Trophoblast cell (in vitro differentiated cells and primary cell): ENCODE results near the gene PRAMEF11. TPM values are rescaled to one million over a fixed set of nuclear protein-coding genes. Genes with fewer than 3 reads are reported as not detected.
"Not testable (repeated sequence)": the region's sequence is repeated elsewhere in the genome, so short reads cannot be mapped to it uniquely, and the experiment has no call there.

Experiments used
- DNase-seq, 2 donors: peaks; one replicate each; pipeline ENCODE4 v3.0.0-alpha.2; 2016
- H2AFZ ChIP-seq: 2 replicates; pipeline ENCODE4 v1.6.1; 2013; ENCODE audit warnings: low read length, moderate library complexity, mild to moderate bottlenecking; ENCODE audit not compliant: insufficient read depth, poor library complexity
- H2AK5ac ChIP-seq: 2 replicates; pipeline ENCODE4 v1.6.1; 2013; ENCODE audit warnings: mild to moderate bottlenecking, low read length
- H2BK120ac ChIP-seq: 2 replicates; pipeline ENCODE4 v1.6.1; 2013; ENCODE audit warnings: low read length, mild to moderate bottlenecking, moderate library complexity; ENCODE audit not compliant: insufficient read depth, poor library complexity
- H2BK12ac ChIP-seq: 2 replicates; pipeline ENCODE4 v1.6.1; 2013; ENCODE audit warnings: mild to moderate bottlenecking, low read length, moderate library complexity
- H2BK5ac ChIP-seq: 2 replicates; pipeline ENCODE4 v1.6.1; 2013; ENCODE audit warnings: low read length, low read depth, moderate library complexity, mild to moderate bottlenecking; ENCODE audit not compliant: poor library complexity
- H3K14ac ChIP-seq: 2 replicates; pipeline ENCODE4 v1.6.1; 2013; ENCODE audit warnings: mild to moderate bottlenecking, low read length
- H3K18ac ChIP-seq: 2 replicates; pipeline ENCODE4 v1.6.1; 2013; ENCODE audit warnings: mild to moderate bottlenecking, low read length
- H3K23ac ChIP-seq: 2 replicates; pipeline ENCODE4 v1.6.1; 2013; ENCODE audit warnings: low read length
- H3K27ac ChIP-seq: 2 replicates; pipeline ENCODE4 v1.5.1; 2013; ENCODE audit warnings: low read depth, mild to moderate bottlenecking, inconsistent platforms, low read length, moderate library complexity
- H3K27me3 ChIP-seq: 2 replicates; pipeline ENCODE4 v1.6.1; 2013; ENCODE audit warnings: inconsistent platforms, mild to moderate bottlenecking, low read length, moderate library complexity; ENCODE audit not compliant: insufficient read depth
- H3K36me3 ChIP-seq, 2 experiments: 1 replicate in 1 of 2; 2 replicates in 1 of 2; pipeline ENCODE4 v1.6.1; 2013; ENCODE audit warnings: low read length in 2 of 2, mild to moderate bottlenecking in 2 of 2, moderate library complexity in 1 of 2; ENCODE audit not compliant: insufficient read depth in 2 of 2, control insufficient read depth in 1 of 2
- H3K4ac ChIP-seq: 2 replicates; pipeline ENCODE4 v1.6.1; 2013; ENCODE audit warnings: low read depth, mild to moderate bottlenecking, low read length, moderate library complexity
- H3K4me1 ChIP-seq, 2 experiments: 1 replicate in 1 of 2; 2 replicates in 1 of 2; pipeline ENCODE4 v1.6.1; 2013; ENCODE audit warnings: low read length in 2 of 2, mild to moderate bottlenecking in 2 of 2, moderate library complexity in 1 of 2; ENCODE audit not compliant: insufficient read depth in 2 of 2, control insufficient read depth in 1 of 2
- H3K4me2 ChIP-seq: 2 replicates; pipeline ENCODE4 v1.6.1; 2013; ENCODE audit warnings: inconsistent platforms, mild to moderate bottlenecking, low read length, moderate library complexity
- H3K4me3 ChIP-seq: 2 replicates; pipeline ENCODE4 v1.5.1; 2013; ENCODE audit warnings: mild to moderate bottlenecking, low read depth, low read length, inconsistent platforms
- H3K79me1 ChIP-seq: one replicate; pipeline ENCODE4 v1.6.1; 2013; ENCODE audit warnings: low read length
- H3K79me2 ChIP-seq: 2 replicates; pipeline ENCODE4 v1.6.1; 2013; ENCODE audit warnings: low read length, mild to moderate bottlenecking; ENCODE audit not compliant: control insufficient read depth, insufficient read depth, poor library complexity
- H3K9ac ChIP-seq: 2 replicates; pipeline ENCODE4 v1.6.1; 2013; ENCODE audit warnings: mild to moderate bottlenecking, low read length
- H3K9me3 ChIP-seq: 2 replicates; pipeline ENCODE4 v1.6.1; 2013; ENCODE audit warnings: low read depth, mild to moderate bottlenecking, control low read depth, inconsistent platforms, low read length; ENCODE audit not compliant: insufficient read depth
- H4K12ac ChIP-seq: 2 replicates; pipeline ENCODE4 v1.6.1; 2013; ENCODE audit warnings: low read depth, mild to moderate bottlenecking, low read length, moderate library complexity
- H4K8ac ChIP-seq: 2 replicates; pipeline ENCODE4 v1.6.1; 2013; ENCODE audit warnings: low read depth, mild to moderate bottlenecking, low read length, moderate library complexity
- H4K91ac ChIP-seq: one replicate; pipeline ENCODE4 v1.6.1; 2013; ENCODE audit warnings: low read depth, mild to moderate bottlenecking, low read length, moderate library complexity
- WGBS: extraction: QIAGEN DNeasy Blood & Tissue Kit; methylation state at CpG from one replicate; pipeline ENCODE4 v1.1.7; 2013; ENCODE audit warnings: missing lambda C conversion rate; ENCODE audit not compliant: insufficient read length, insufficient coverage; ENCODE audit errors: extremely low coverage; 5-methylcytosine and 5-hydroxymethylcytosine counted together
- polyA plus RNA-seq: library from polyadenylated mRNA; stranded (reverse); fragments of 200-250 nt; gene quantifications from 2 replicates; pipeline ENCODE4 v1.2.3, GENCODE V29; 2013

The PRAMEF11 gene
- polyA plus RNA-seq = not detected in 2 replicates

GRCh38 chr1:12831310-12831709, at the start of gene PRAMEF11:
TSS of gene PRAMEF11 (minus strand) at chr1:12831410. CDS start at chr1:12828789, 2,621 bp downstream.
- H2BK12ac ChIP-seq, H3K23ac ChIP-seq, H4K12ac ChIP-seq, H3K18ac ChIP-seq, H3K4me1 ChIP-seq, H4K8ac ChIP-seq, H3K27me3 ChIP-seq, H3K27ac ChIP-seq, H3K4me2 ChIP-seq, H3K4me3 ChIP-seq, H3K9me3 ChIP-seq, H2BK120ac ChIP-seq, H3K79me1 ChIP-seq, H4K91ac ChIP-seq, H2AFZ ChIP-seq, H3K36me3 ChIP-seq, H3K4ac ChIP-seq, DNase-seq, H3K9ac ChIP-seq, H2BK5ac ChIP-seq, H3K79me2 ChIP-seq, H2AK5ac ChIP-seq, H3K14ac ChIP-seq: not testable (repeated sequence)
- WGBS = no CpG with 5 or more reads among the region's 3 CpGs

GRCh38 chr1:12878453-12878852, 47.2 kb upstream of the PRAMEF11 start:
- not testable (repeated sequence) for H3K23ac ChIP-seq, H4K8ac ChIP-seq, H2AFZ ChIP-seq, H3K27me3 ChIP-seq, H2BK5ac ChIP-seq, H3K4me1 ChIP-seq, H4K91ac ChIP-seq, H3K4ac ChIP-seq, H2BK120ac ChIP-seq, H3K79me2 ChIP-seq, H3K79me1 ChIP-seq, H3K9me3 ChIP-seq, H3K18ac ChIP-seq, DNase-seq, H3K9ac ChIP-seq, H3K36me3 ChIP-seq, H3K4me3 ChIP-seq, H2BK12ac ChIP-seq, H3K27ac ChIP-seq, H3K4me2 ChIP-seq, H2AK5ac ChIP-seq, H4K12ac ChIP-seq, H3K14ac ChIP-seq
- WGBS = no CpG with 5 or more reads among the region's 4 CpGs

GRCh38 chr1:12863131-12863880, 32.1 kb upstream of the PRAMEF11 start:
- H3K79me2 ChIP-seq, DNase-seq, H3K9ac ChIP-seq, H2AK5ac ChIP-seq, H2BK120ac ChIP-seq, H3K4ac ChIP-seq, H2AFZ ChIP-seq, H4K91ac ChIP-seq, H3K14ac ChIP-seq, H4K12ac ChIP-seq, H3K4me1 ChIP-seq, H3K36me3 ChIP-seq, H3K27me3 ChIP-seq, H3K23ac ChIP-seq, H3K4me2 ChIP-seq, H2BK5ac ChIP-seq, H2BK12ac ChIP-seq, H3K79me1 ChIP-seq, H4K8ac ChIP-seq, H3K4me3 ChIP-seq, H3K27ac ChIP-seq, H3K18ac ChIP-seq: not testable (repeated sequence)
- peaks cover 10% of the 10 kb centered on the region for H3K9me3 ChIP-seq
- no CpG with 5 or more reads among the region's 7 CpGs for WGBS

GRCh38 chr1:12856786-12857185, 25.6 kb upstream of the PRAMEF11 start, which contains the start of gene PRAMEF2:
TSS of gene PRAMEF2 (plus strand) at chr1:12857086. CDS start at chr1:12859010, 1,924 bp downstream.
- not testable (repeated sequence) for H4K8ac ChIP-seq, H4K12ac ChIP-seq, H3K79me1 ChIP-seq, H2BK5ac ChIP-seq, H2AK5ac ChIP-seq, H2AFZ ChIP-seq, DNase-seq, H3K9ac ChIP-seq, H3K36me3 ChIP-seq, H3K14ac ChIP-seq, H3K4me1 ChIP-seq, H3K4me2 ChIP-seq, H3K4ac ChIP-seq, H3K4me3 ChIP-seq, H2BK12ac ChIP-seq, H3K18ac ChIP-seq, H3K23ac ChIP-seq, H3K9me3 ChIP-seq, H3K27ac ChIP-seq, H2BK120ac ChIP-seq, H4K91ac ChIP-seq, H3K79me2 ChIP-seq, H3K27me3 ChIP-seq
- WGBS = no CpG with 5 or more reads among the region's 2 CpGs
